Suprapubic skin (tissue), 4 donors: Measurements from ENCODE around the gene SMARCD1. TPM values are rescaled to one million over a fixed set of nuclear protein-coding genes. Genes with fewer than 3 reads are reported as not detected.

Source experiments
- DNase-seq, 2 donors: peaks; one replicate each; pipeline ENCODE4 v3.0.0-alpha.2; 2019; ENCODE audit warnings: low spot score in 2 of 2
- H3K27ac ChIP-seq: fragments of 200-600 bp; sonication (generic); one replicate; pipeline ENCODE4 v1.5.1; 2019
- H3K27me3 ChIP-seq: fragments of 200-600 bp; sonication (generic); one replicate; pipeline ENCODE4 v1.5.1; 2019
- H3K36me3 ChIP-seq: fragments of 200-600 bp; sonication (generic); one replicate; pipeline ENCODE4 v1.5.1; 2019
- H3K4me1 ChIP-seq: fragments of 200-600 bp; sonication (generic); one replicate; pipeline ENCODE4 v1.5.1; 2019
- H3K4me3 ChIP-seq: fragments of 200-600 bp; sonication (generic); one replicate; pipeline ENCODE4 v1.5.1; 2019; ENCODE audit warnings: mild to moderate bottlenecking
- H3K9me3 ChIP-seq: fragments of 200-600 bp; sonication (generic); one replicate; pipeline ENCODE4 v1.5.1; 2019
- CTCF ChIP-seq, 2 donors: fragments of 200-600 bp in 1 of 2; fragments of 450-650 bp in 1 of 2; sonication (generic) in 1 of 2; IDR thresholded peaks; one replicate each; pipeline ENCODE4 v1.5.1; 2016 to 2019; ENCODE audit warnings: antibody characterized with exemption in 2 of 2, mild to moderate bottlenecking in 1 of 2, moderate library complexity in 1 of 2
- EP300 ChIP-seq: sonication (generic); formaldehyde crosslinking; IDR thresholded peaks from one replicate; pipeline ENCODE4 v1.6.1; 2017; ENCODE audit warnings: antibody characterized with exemption
- POLR2A ChIP-seq, 2 donors: fragments of 450-650 bp; IDR thresholded peaks; one replicate each; pipeline ENCODE4 v1.6.1; 2017; ENCODE audit warnings: antibody characterized with exemption in 2 of 2, mild to moderate bottlenecking in 2 of 2, moderate library complexity in 2 of 2
- POLR2AphosphoS5 ChIP-seq, 3 donors: sonication (generic); formaldehyde crosslinking; IDR thresholded peaks; one replicate each; pipeline ENCODE4 v1.6.1; 2017; ENCODE audit warnings: antibody characterized with exemption in 3 of 3
- WGBS: methylation state at CpG from one replicate; pipeline ENCODE4 v1.1.5; 2018; 5-methylcytosine and 5-hydroxymethylcytosine counted together
- total RNA-seq, 4 donors: library from RNA; depleted of rRNA; stranded (reverse); fragments of >200 nt; gene quantifications; one replicate each; pipeline ENCODE4 v1.1.0, GENCODE V29; 2016

The SMARCD1 gene
- total RNA-seq, 4 donors from 2014 or later: 62.8 to 86.5 (median 69.7) TPM

- Histone ChIP-seq H3K27ac (no peak overlapping the region), H3K4me3 (no peak overlapping the region), H3K4me1 (peaks cover 22% of the 10 kb centered on the region), H3K9me3 (no peaks in the 10 kb centered on the region), H3K36me3 (no peaks in the 10 kb centered on the region), H3K27me3 (no peaks in the 10 kb centered on the region)
- WGBS: 74% methylated on average over 4 of the region's 4 CpGs
- DNase-seq: no peak
- no peak for TF ChIP-seq CTCF (IDR thresholded peaks at IDR 0.05)
- TF ChIP-seq EP300: no peak
- TF ChIP-seq POLR2A (IDR thresholded peaks at IDR 0.05): no peak
- no peak for TF ChIP-seq POLR2AphosphoS5 (IDR thresholded peaks at IDR 0.05)
Measured at GRCh38 chr12:50060120-50060468, 25.0 kb upstream of the SMARCD1 start.

GRCh38 chr12:50061171-50061570 is 24.0 kb upstream of the SMARCD1 start:
- 96% methylated on average over 2 of the region's 2 CpGs for WGBS
- DNase-seq: no peak
- Histone ChIP-seq H3K27me3 (no peaks in the 10 kb centered on the region), H3K36me3 (no peaks in the 10 kb centered on the region), H3K9me3 (no peaks in the 10 kb centered on the region), H3K27ac (no peak overlapping the region), H3K4me3 (no peak overlapping the region), H3K4me1 (peaks cover 15% of the 10 kb centered on the region)
- TF ChIP-seq EP300 (no peak), POLR2AphosphoS5 (IDR thresholded peaks at IDR 0.05) (no peak)

- 67% methylated on average over 6 of the region's 6 CpGs for WGBS
- peaks cover 6% of the 10 kb centered on the region for H3K4me1 ChIP-seq
- H3K27me3 ChIP-seq: no peaks in the 10 kb centered on the region
- DNase-seq: no peak
- H3K36me3 ChIP-seq: no peaks in the 10 kb centered on the region
- TF ChIP-seq POLR2AphosphoS5 (IDR thresholded peaks at IDR 0.05): no peak
- TF ChIP-seq EP300: no peak
- TF ChIP-seq CTCF (IDR thresholded peaks at IDR 0.05): no peak
- TF ChIP-seq POLR2A (IDR thresholded peaks at IDR 0.05): no peak
- H3K4me3 ChIP-seq: no peak overlapping the region
- no peak overlapping the region for H3K27ac ChIP-seq
- H3K9me3 ChIP-seq: no peaks in the 10 kb centered on the region
Measured at GRCh38 chr12:50061946-50062686, 23.0 kb upstream of the SMARCD1 start.

- WGBS: 80% methylated on average over 4 of the region's 5 CpGs
- TF ChIP-seq CTCF (IDR thresholded peaks at IDR 0.05) (no peak), POLR2AphosphoS5 (IDR thresholded peaks at IDR 0.05) (no peak), EP300 (no peak), POLR2A (IDR thresholded peaks at IDR 0.05) (no peak)
- no peak overlapping the region for H3K4me3 ChIP-seq
- no peaks in the 10 kb centered on the region for H3K9me3 ChIP-seq
- H3K4me1 ChIP-seq: peaks cover 3% of the 10 kb centered on the region
- no peaks in the 10 kb centered on the region for H3K36me3 ChIP-seq
- no peaks in the 10 kb centered on the region for H3K27me3 ChIP-seq
- no peak for DNase-seq
- H3K27ac ChIP-seq: no peak overlapping the region
Measured at GRCh38 chr12:50062728-50063460, 22.2 kb upstream of the SMARCD1 start.

- Histone ChIP-seq H3K9me3 (no peaks in the 10 kb centered on the region), H3K27me3 (no peaks in the 10 kb centered on the region), H3K27ac (no peak overlapping the region), H3K4me3 (no peak overlapping the region), H3K36me3 (no peaks in the 10 kb centered on the region), H3K4me1 (peaks cover 8% of the 10 kb centered on the region)
- TF ChIP-seq POLR2A (IDR thresholded peaks at IDR 0.05): no peak
- no peak for TF ChIP-seq POLR2AphosphoS5 (IDR thresholded peaks at IDR 0.05)
- TF ChIP-seq CTCF (IDR thresholded peaks at IDR 0.05): no peak
- TF ChIP-seq EP300: no peak
- 100% methylated on average over 1 of the region's 3 CpGs for WGBS
- no peak for DNase-seq
Measured at GRCh38 chr12:50065726-50066310, 19.3 kb upstream of the SMARCD1 start.
